LNCaP clone FGC (cell line): ENCODE measurements around the gene DYRK4.

Experiments used
- DNase-seq: peaks from one replicate; pipeline ENCODE4 v3.0.0-alpha.2; 2011; ENCODE audit warnings: low read depth
- H3K4me3 ChIP-seq: 2 replicates; pipeline ENCODE4 v1.5.1; 2011; ENCODE audit warnings: mild to moderate bottlenecking, low read depth, low read length, control low read depth
- CTCF ChIP-seq: IDR thresholded peaks from 2 replicates; pipeline ENCODE4 v1.5.1; 2012; ENCODE audit warnings: mild to moderate bottlenecking; ENCODE audit not compliant: control insufficient read depth, insufficient read depth; ENCODE audit errors: extremely low read depth

The DYRK4 gene

GRCh38 chr12:4564818-4565217, 2.8 kb downstream of the DYRK4 start:
- no peak for DNase-seq
- TF ChIP-seq CTCF = no peak
- H3K4me3 ChIP-seq = no peak overlapping the region

GRCh38 chr12:4566474-4566873, 4.5 kb downstream of the DYRK4 start:
- no peak for DNase-seq
- TF ChIP-seq CTCF = no peak
- H3K4me3 ChIP-seq = no peak overlapping the region

- no peak for DNase-seq
- TF ChIP-seq CTCF = no peak
- H3K4me3 ChIP-seq = no peak overlapping the region
Measured at GRCh38 chr12:4567073-4567881, 5.3 kb downstream of the DYRK4 start.

- no peak overlapping the region for H3K4me3 ChIP-seq
- DNase-seq = no peak
- TF ChIP-seq CTCF = no peak
Measured at GRCh38 chr12:4569261-4569660, 7.3 kb downstream of the DYRK4 start.

GRCh38 chr12:4572680-4573079, 10.7 kb downstream of the DYRK4 start:
- no peak for TF ChIP-seq CTCF
- DNase-seq = no peak
- H3K4me3 ChIP-seq = no peak overlapping the region

- TF ChIP-seq CTCF = peak; percentile 76
- no peak for DNase-seq
- H3K4me3 ChIP-seq = no peak overlapping the region
Measured at GRCh38 chr12:4579305-4580102, 17.5 kb downstream of the DYRK4 start.
